ENCODE data around the gene GRIN2A.

GRIN2A gene

GRCh38 chr16:10182222-10183053 is at the start of gene GRIN2A:
Gene GRIN2A (minus strand): TSS chr16:10182428. CDS start chr16:10180411, 2,017 bp downstream.
- no peak for DNase-seq

GRCh38 chr16:10231563-10231962 is 49.3 kb upstream of the GRIN2A start:
- no peak for DNase-seq

- DNase-seq = no peak
These were observed 46.6 kb upstream of the GRIN2A start for GRCh38 chr16:10228779-10229178.

GRCh38 chr16:10226987-10227306 is 44.7 kb upstream of the GRIN2A start:
- no peak for DNase-seq

- no peak for DNase-seq
These were observed 44.1 kb upstream of the GRIN2A start for GRCh38 chr16:10226141-10226986.

- no peak for DNase-seq
These were observed 43.4 kb upstream of the GRIN2A start for GRCh38 chr16:10225653-10226052.

GRCh38 chr16:10224850-10225249 is 42.6 kb upstream of the GRIN2A start:
- no peak for DNase-seq

- DNase-seq = no peak
These were observed 38.7 kb upstream of the GRIN2A start for GRCh38 chr16:10220942-10221341.

GRCh38 chr16:10219742-10220141 is 37.5 kb upstream of the GRIN2A start:
- no peak for DNase-seq

- DNase-seq = no peak
These were observed 36.4 kb upstream of the GRIN2A start for GRCh38 chr16:10218490-10219206.

- no peak for DNase-seq
These were observed 31.5 kb upstream of the GRIN2A start for GRCh38 chr16:10213748-10214147.

- DNase-seq = no peak
These were observed 28.7 kb upstream of the GRIN2A start for GRCh38 chr16:10210944-10211343.

- DNase-seq = no peak
These were observed 24.6 kb upstream of the GRIN2A start for GRCh38 chr16:10206865-10207264.

GRCh38 chr16:10206215-10206614 is 24.0 kb upstream of the GRIN2A start:
- no peak for DNase-seq

- no peak for DNase-seq
These were observed 23.5 kb upstream of the GRIN2A start for GRCh38 chr16:10205688-10206087.

GRCh38 chr16:10202649-10203048 is 20.4 kb upstream of the GRIN2A start:
- no peak for DNase-seq

GRCh38 chr16:10200637-10201586 is 18.7 kb upstream of the GRIN2A start:
- DNase-seq = no peak

GRCh38 chr16:10196999-10197398 is 14.8 kb upstream of the GRIN2A start:
- DNase-seq = no peak

- DNase-seq = no peak
These were observed 8.9 kb upstream of the GRIN2A start for GRCh38 chr16:10191096-10191495.

- DNase-seq = no peak
These were observed 7.7 kb upstream of the GRIN2A start for GRCh38 chr16:10189861-10190390.

- no peak for DNase-seq
These were observed 6.0 kb upstream of the GRIN2A start for GRCh38 chr16:10188236-10188635.
